ENCODE measurements around the gene RBM28.
A peak's percentile ranks its signal among the peaks of the same experiment; 100 is the strongest.

DNA sequence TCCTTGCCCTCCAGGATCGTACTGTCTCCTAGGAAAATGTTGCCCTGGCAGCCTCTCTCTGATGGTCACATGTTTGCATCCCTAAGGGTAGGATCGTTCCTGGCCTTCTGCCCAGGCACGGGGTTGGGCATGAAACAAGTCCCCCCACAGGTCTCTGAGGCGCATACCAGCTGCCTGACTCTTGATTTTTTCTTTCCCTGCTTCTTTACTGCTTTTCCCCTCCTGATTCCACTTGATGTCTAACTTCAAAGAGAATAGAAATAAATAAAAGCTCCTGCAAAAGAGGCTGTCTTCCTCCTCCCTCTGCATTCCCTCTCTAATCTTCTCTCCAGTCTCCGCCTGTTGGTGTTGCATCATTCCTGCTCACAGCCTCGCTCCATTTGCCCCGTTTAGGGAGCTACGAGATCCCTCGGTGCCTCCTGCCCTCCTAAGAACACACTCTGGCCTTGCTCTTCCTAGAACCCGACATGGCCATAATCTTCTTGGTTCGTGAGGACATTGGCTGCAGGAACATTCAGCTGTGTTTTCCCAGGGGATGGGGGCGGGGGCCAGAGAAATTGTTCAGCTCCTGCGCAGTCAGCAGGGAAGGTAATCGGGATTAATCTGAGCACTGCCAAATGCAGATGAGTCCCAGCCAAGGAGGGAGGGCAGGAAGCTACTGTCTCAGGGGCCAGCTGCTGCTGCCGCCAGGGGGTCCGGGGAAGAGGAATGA, 76.7 kb downstream of the RBM28 start:
- peak; percentile 73 for TF ChIP-seq GATA2 (IDR thresholded peaks at IDR 0.05; ENCODE audit: low read depth, low read length)
- TF ChIP-seq GATA3 (IDR thresholded peaks at IDR 0.05; ENCODE audit: low read depth, low read length) = no peak

Data from SH-SY5Y (cell line).